PC-9 (cell line): ENCODE results near the gene CHST11. TPM values are rescaled to one million over a fixed set of nuclear protein-coding genes. Genes with fewer than 3 reads are reported as not detected.

Source experiments
- BruUV-seq: library from RNA; stranded (reverse); fragments of 400-500 nt; replicated peaks from 2 replicates; lab custom pipeline; 2021; lab: Mats Ljungman, UMichigan
- CTCF ChIA-PET: fragments of 300-600 bp; sonication (Branson Sonifier 250); formaldehyde crosslinking; loops from one replicate; lab custom pipeline; 2022; ENCODE audit warnings: antibody characterized with exemption; lab: Charles Lee
- POLR2A ChIA-PET: fragments of 300-600 bp; sonication (Branson Sonifier 250); formaldehyde crosslinking; loops from one replicate; lab custom pipeline; 2022; ENCODE audit warnings: antibody characterized with exemption; ENCODE audit not compliant: unreplicated experiment; lab: Charles Lee
- DNase-seq, 2 experiments: peaks; one replicate each; pipeline versions ENCODE4 v3.0.0 to v3.0.0-alpha.2; 2015 to 2022; ENCODE audit warnings: mixed read lengths in 1 of 2
- H2AFZ ChIP-seq: fragments of 200-600 bp; sonication (generic); 2 replicates; pipeline ENCODE4 v1.8.1; 2017; ENCODE audit warnings: antibody characterized with exemption
- H3F3A ChIP-seq: fragments of 200-600 bp; sonication (generic); 2 replicates; pipeline ENCODE4 v1.8.1; 2017; ENCODE audit warnings: antibody characterized with exemption, mild to moderate bottlenecking, low read depth; ENCODE audit not compliant: insufficient read depth
- H3K27ac ChIP-seq: fragments of 200-600 bp; sonication (generic); 2 replicates; pipeline ENCODE4 v1.6.1; 2016; ENCODE audit warnings: mixed run types
- H3K27me3 ChIP-seq: fragments of 200-600 bp; sonication (generic); 2 replicates; pipeline ENCODE4 v1.6.1; 2016; ENCODE audit warnings: low read depth, mixed run types; ENCODE audit not compliant: insufficient read depth
- H3K36me3 ChIP-seq: fragments of 200-600 bp; sonication (generic); 2 replicates; pipeline ENCODE4 v1.6.1; 2016; ENCODE audit warnings: low read depth, mixed run types
- H3K4me1 ChIP-seq: fragments of 200-600 bp; sonication (generic); replicated peaks from 2 replicates; pipeline ENCODE4 v1.6.1; 2016; ENCODE audit warnings: mixed run types; ENCODE audit not compliant: insufficient read depth
- H3K4me2 ChIP-seq: fragments of 200-600 bp; sonication (generic); 2 replicates; pipeline ENCODE4 v1.6.1; 2017; ENCODE audit warnings: mixed run types
- H3K4me3 ChIP-seq: fragments of 200-600 bp; sonication (generic); 2 replicates; pipeline ENCODE4 v1.6.1; 2016; ENCODE audit warnings: mixed run types
- H3K79me2 ChIP-seq: fragments of 200-600 bp; sonication (generic); 2 replicates; pipeline ENCODE4 v1.6.1; 2017; ENCODE audit warnings: low read depth, mixed run types
- H3K9me2 ChIP-seq: fragments of 200-600 bp; sonication (generic); 2 replicates; pipeline ENCODE4 v1.8.1; 2017; ENCODE audit warnings: mild to moderate bottlenecking; ENCODE audit not compliant: insufficient read depth
- H3K9me3 ChIP-seq: fragments of 200-600 bp; sonication (generic); 2 replicates; pipeline ENCODE4 v1.8.1; 2016; ENCODE audit warnings: low read depth; ENCODE audit not compliant: insufficient read depth
- H4K20me1 ChIP-seq: fragments of 200-600 bp; sonication (generic); 2 replicates; pipeline ENCODE4 v1.8.1; 2017; ENCODE audit not compliant: insufficient read depth
- EZH2 ChIP-seq: fragments of 200-600 bp; sonication (generic); IDR thresholded peaks from 2 replicates; pipeline ENCODE4 v1.8.0; 2017; ENCODE audit warnings: antibody characterized with exemption, low read depth
- intact Hi-C: fragments of 100-400 bp; cut with micrococcal nuclease; formaldehyde crosslinking; loops from one replicate; pipeline ENCODE4 v1.10.0; 2022; ENCODE audit not compliant: unreplicated experiment
- total RNA-seq: library from RNA; stranded (reverse); gene quantifications from 2 replicates; pipeline ENCODE4 v1.2.3, GENCODE V29; 2021
- TF ChIP-seq, protein P1 (sequence below): fragments of 200-600 bp; sonication (generic); conservative IDR thresholded peaks from 2 replicates; pipeline ENCODE4 v1.6.1; 2017; ENCODE audit warnings: mixed run types, antibody characterized with exemption, mild to moderate bottlenecking, moderate library complexity

CHST11 gene
- total RNA-seq, 1 experiment from 2014 or later: 39.9 TPM

DNA sequence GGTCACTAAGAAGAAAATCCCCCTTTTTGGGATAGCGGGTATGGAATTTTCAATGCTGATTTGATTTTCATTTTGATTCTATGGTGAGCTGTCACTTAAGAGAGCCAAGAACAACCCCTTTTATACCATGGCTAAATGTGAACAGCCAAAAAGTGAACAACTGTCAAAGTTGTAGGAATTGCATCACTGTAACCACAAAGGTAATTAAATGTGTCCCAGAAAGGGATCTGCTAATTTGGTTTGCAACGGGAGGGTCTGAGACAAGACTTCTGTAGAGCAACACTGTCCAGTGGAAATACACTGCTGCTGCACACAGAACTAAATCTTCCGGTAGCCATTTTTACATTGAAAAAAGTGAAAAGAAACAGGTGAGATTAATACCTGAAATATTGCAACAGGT, 14.6 kb downstream of the CHST11 start:
- Histone ChIP-seq H3K4me2 (no peak overlapping the region), H3K36me3 (0 out of 2 replicates have a peak, but pooled peaks cover 8% of the 10 kb centered on the region), H3K4me3 (no peak overlapping the region), H3K4me1 (peaks cover 15% of the 10 kb centered on the region), H3K79me2 (peaks cover 92% of the 10 kb centered on the region), H2AFZ (no peak overlapping the region), H3F3A (peaks cover 16% of the 10 kb centered on the region; the same call in 1 of the 2 replicates), H3K9me2 (no peaks in the 10 kb centered on the region), H3K9me3 (no peaks in the 10 kb centered on the region), H3K27me3 (no peaks in the 10 kb centered on the region), H3K27ac (no peak overlapping the region), H4K20me1 (peaks cover 11% of the 10 kb centered on the region)
- BruUV-seq: no TSS peak
- no peak for TF ChIP-seq EZH2
- TF ChIP-seq, protein P1, sequence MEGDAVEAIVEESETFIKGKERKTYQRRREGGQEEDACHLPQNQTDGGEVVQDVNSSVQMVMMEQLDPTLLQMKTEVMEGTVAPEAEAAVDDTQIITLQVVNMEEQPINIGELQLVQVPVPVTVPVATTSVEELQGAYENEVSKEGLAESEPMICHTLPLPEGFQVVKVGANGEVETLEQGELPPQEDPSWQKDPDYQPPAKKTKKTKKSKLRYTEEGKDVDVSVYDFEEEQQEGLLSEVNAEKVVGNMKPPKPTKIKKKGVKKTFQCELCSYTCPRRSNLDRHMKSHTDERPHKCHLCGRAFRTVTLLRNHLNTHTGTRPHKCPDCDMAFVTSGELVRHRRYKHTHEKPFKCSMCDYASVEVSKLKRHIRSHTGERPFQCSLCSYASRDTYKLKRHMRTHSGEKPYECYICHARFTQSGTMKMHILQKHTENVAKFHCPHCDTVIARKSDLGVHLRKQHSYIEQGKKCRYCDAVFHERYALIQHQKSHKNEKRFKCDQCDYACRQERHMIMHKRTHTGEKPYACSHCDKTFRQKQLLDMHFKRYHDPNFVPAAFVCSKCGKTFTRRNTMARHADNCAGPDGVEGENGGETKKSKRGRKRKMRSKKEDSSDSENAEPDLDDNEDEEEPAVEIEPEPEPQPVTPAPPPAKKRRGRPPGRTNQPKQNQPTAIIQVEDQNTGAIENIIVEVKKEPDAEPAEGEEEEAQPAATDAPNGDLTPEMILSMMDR: no peak
- DNase-seq: no peak
- POLR2A ChIA-PET: interaction anchor here (0.7 kb wide), 1 partner anchor 12 kb away, joined by 9 read pairs; no protein-coding TSS in a partner anchor
- CTCF ChIA-PET: no interaction called here
- intact Hi-C loops: no loop called here

- ChIA-PET POLR2A (interaction anchor here (0.6 kb wide), 1 partner anchor 335 kb away, joined by 3 read pairs; the partner anchor contains the start of gene NFYB), CTCF (no interaction called here)
These were observed 16.0 kb downstream of the CHST11 start for GRCh38 chr12:104472748-104473147.

DNA sequence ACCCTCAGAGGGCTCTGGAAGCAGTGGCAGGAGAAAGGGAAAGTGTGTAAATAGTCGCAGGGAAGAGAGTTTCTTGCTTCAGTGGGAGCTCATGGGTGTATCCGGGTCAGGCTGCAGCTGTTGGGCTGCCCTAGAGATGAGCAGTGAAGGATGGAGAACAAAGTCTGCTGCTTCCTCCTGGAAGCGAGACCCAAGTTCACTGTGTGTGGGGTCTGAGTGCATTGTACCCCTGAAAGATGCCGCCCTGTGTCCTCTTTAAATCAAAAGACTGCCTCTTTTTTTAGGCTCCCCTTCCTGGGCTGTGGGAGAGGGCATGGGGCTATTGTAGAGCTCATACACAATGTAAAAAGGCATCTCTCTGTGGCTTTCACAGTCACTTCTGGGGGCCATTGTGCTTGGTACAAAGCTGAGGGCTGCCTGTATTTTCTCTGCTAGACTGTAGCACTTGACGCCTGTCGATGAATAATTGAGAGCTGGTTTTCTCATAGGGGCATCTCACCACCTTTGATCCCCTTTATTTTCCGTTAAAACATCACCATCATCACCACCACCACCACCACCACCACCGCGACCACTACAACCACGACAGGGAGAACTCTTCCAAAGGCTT, 16.7 kb downstream of the CHST11 start:
- 0 out of 2 replicates have a peak, but pooled peaks cover 21% of the 10 kb centered on the region for H3K36me3 ChIP-seq
- intact Hi-C loops: no loop called here
- H3K27ac ChIP-seq: no peak overlapping the region
- DNase-seq: no peak
- TF ChIP-seq EZH2: no peak
- TF ChIP-seq, protein P1: no peak
- peaks cover 22% of the 10 kb centered on the region; the same call in 1 of the 2 replicates for H3F3A ChIP-seq
- H4K20me1 ChIP-seq: no peaks in the 10 kb centered on the region; the same call in none of the 2 replicates
- no peak overlapping the region for H3K4me2 ChIP-seq
- H3K9me3 ChIP-seq: no peaks in the 10 kb centered on the region
- H3K27me3 ChIP-seq: no peaks in the 10 kb centered on the region
- H3K9me2 ChIP-seq: no peaks in the 10 kb centered on the region
- no peak overlapping the region for H3K4me3 ChIP-seq
- H2AFZ ChIP-seq: no peak overlapping the region
- ChIA-PET CTCF (no interaction called here), POLR2A (no interaction called here)
- 0 out of 2 replicates have a peak, but pooled peaks cover 6% of the 10 kb centered on the region for H3K4me1 ChIP-seq
- H3K79me2 ChIP-seq: peaks cover 92% of the 10 kb centered on the region
- no TSS peak for BruUV-seq

More at GRCh38 chr12:104472748-104473147, 16.0 kb downstream of the CHST11 start:
- peaks cover 21% of the 10 kb centered on the region; the same call in 1 of the 2 replicates for H3F3A ChIP-seq
- peaks cover 92% of the 10 kb centered on the region for H3K79me2 ChIP-seq
- TF ChIP-seq EZH2: no peak
- TF ChIP-seq, protein P1: no peak
- H3K36me3 ChIP-seq: 0 out of 2 replicates have a peak, but pooled peaks cover 20% of the 10 kb centered on the region
- no peaks in the 10 kb centered on the region for H3K9me2 ChIP-seq
- no peaks in the 10 kb centered on the region; the same call in none of the 2 replicates for H4K20me1 ChIP-seq
- no peak overlapping the region for H2AFZ ChIP-seq
- intact Hi-C loops: no loop called here
- H3K27me3 ChIP-seq: no peaks in the 10 kb centered on the region
- peaks cover 4% of the 10 kb centered on the region; the same call in 1 of the 2 replicates for H3K4me1 ChIP-seq
- no TSS peak for BruUV-seq
- no peak overlapping the region for H3K4me2 ChIP-seq
- DNase-seq: no peak
- no peak overlapping the region for H3K4me3 ChIP-seq
- H3K27ac ChIP-seq: no peak overlapping the region
- no peaks in the 10 kb centered on the region for H3K9me3 ChIP-seq
